Sciatic nerve (tissue), 2 donors: Measurements from ENCODE around the gene ATP1B3. TPM values are rescaled to one million over a fixed set of nuclear protein-coding genes. Genes with fewer than 3 reads are reported as not detected.
"Not testable (repeated sequence)": the region's sequence is repeated elsewhere in the genome, so short reads cannot be mapped to it uniquely, and the experiment has no call there.

ENCODE experiments used
- ATAC-seq: fragments of 200-7000 bp; cut with Tn5 transposase; one replicate; pipeline ENCODE4 v1.9.1; 2020; ENCODE audit warnings: mild to moderate bottlenecking, moderate library complexity
- DNase-seq: peaks from one replicate; pipeline ENCODE4 v3.0.0-alpha.2; 2020; ENCODE audit warnings: low spot score
- intact Hi-C: fragments of 100-400 bp; cut with DNase I; formaldehyde crosslinking; loops from one replicate; pipeline ENCODE4 v1.14.2; 2022
- total RNA-seq: library from RNA; stranded (reverse); fragmentation: NEBNext Ultra II Directional; extraction: Animal tissue kit (Norgen Biotek cat#: 25700); gene quantifications from one replicate; pipeline ENCODE4 v1.2.1, GENCODE V29; 2021
- donor health status: DM: no; HTN: no; CAD: no.
- donor health status: DM: no; HTN: no; CAD: no.

The ATP1B3 gene
- total RNA-seq, 1 donor from 2014 or later = 126 TPM

- DNase-seq = no peak
- ATAC-seq = peak; percentile 60
- intact Hi-C loops = no loop called here
Observed at GRCh38 chr3:141894524-141895176, 18.2 kb downstream of the ATP1B3 start.

GRCh38 chr3:141895731-141896130 is 19.3 kb downstream of the ATP1B3 start:
- intact Hi-C loops = no loop called here
- DNase-seq (no peak), ATAC-seq (no peak)

- intact Hi-C loops = no loop called here
- DNase-seq (no peak), ATAC-seq (no peak)
Observed at GRCh38 chr3:141898908-141899307, 22.5 kb downstream of the ATP1B3 start.

GRCh38 chr3:141900343-141900742 is 23.9 kb downstream of the ATP1B3 start:
- ATAC-seq = no peak
- no peak for DNase-seq
- intact Hi-C loops = no loop called here

GRCh38 chr3:141901914-141902313 is 25.5 kb downstream of the ATP1B3 start:
- ATAC-seq (no peak), DNase-seq (no peak)
- intact Hi-C loops = no loop called here

GRCh38 chr3:141904203-141904602 is 27.8 kb downstream of the ATP1B3 start:
- no peak for ATAC-seq
- no peak for DNase-seq
- intact Hi-C loops = no loop called here

- no peak for DNase-seq
- intact Hi-C loops = no loop called here
- no peak for ATAC-seq
Observed at GRCh38 chr3:141905129-141905528, 28.7 kb downstream of the ATP1B3 start.

GRCh38 chr3:141909408-141909807 is 33.0 kb downstream of the ATP1B3 start:
- intact Hi-C loops = no loop called here
- ATAC-seq (no peak), DNase-seq (no peak)

- DNase-seq, intact Hi-C loops: not testable (repeated sequence)
Observed at GRCh38 chr3:141909986-141910385, 33.5 kb downstream of the ATP1B3 start.

GRCh38 chr3:141913150-141913811 is 36.8 kb downstream of the ATP1B3 start:
- peak; percentile 74 for ATAC-seq
- no peak for DNase-seq
- intact Hi-C loops = no loop called here

More at GRCh38 chr3:141909986-141910385, 33.5 kb downstream of the ATP1B3 start:
- ATAC-seq = not testable (repeated sequence)

- intact Hi-C loops = no loop called here
- DNase-seq = no peak
- ATAC-seq = no peak
Observed at GRCh38 chr3:141914311-141914710, 37.9 kb downstream of the ATP1B3 start.

- no peak for DNase-seq
- intact Hi-C loops = no loop called here
- no peak for ATAC-seq
Observed at GRCh38 chr3:141915016-141915415, 38.6 kb downstream of the ATP1B3 start.

- no peak for ATAC-seq
- DNase-seq = no peak
- intact Hi-C loops = no loop called here
Observed at GRCh38 chr3:141915766-141916165, 39.3 kb downstream of the ATP1B3 start.

- no peak for DNase-seq
- no peak for ATAC-seq
- intact Hi-C loops = no loop called here
Observed at GRCh38 chr3:141920701-141921100, 44.3 kb downstream of the ATP1B3 start.

GRCh38 chr3:141921316-141921715 is 44.9 kb downstream of the ATP1B3 start:
- ATAC-seq = no peak
- intact Hi-C loops = no loop called here
- no peak for DNase-seq

- intact Hi-C loops = not testable (repeated sequence)
Observed at GRCh38 chr3:141925677-141926076, 49.2 kb downstream of the ATP1B3 start.

GRCh38 chr3:141926929-141927328 is 50.5 kb downstream of the ATP1B3 start:
- DNase-seq (no peak), ATAC-seq (peak; percentile 43)
- intact Hi-C loops = no loop called here

More at GRCh38 chr3:141925677-141926076, 49.2 kb downstream of the ATP1B3 start:
- DNase-seq, ATAC-seq: not testable (repeated sequence)

- ATAC-seq (no peak), DNase-seq (no peak)
- intact Hi-C loops = no loop called here
Observed at GRCh38 chr3:141928631-141929270, 52.3 kb downstream of the ATP1B3 start.

GRCh38 chr3:141929341-141929995 is 53.0 kb downstream of the ATP1B3 start:
- ATAC-seq (no peak), DNase-seq (no peak)
- intact Hi-C loops = no loop called here

GRCh38 chr3:141930801-141931200 is 54.4 kb downstream of the ATP1B3 start:
- intact Hi-C loops = no loop called here
- DNase-seq (no peak), ATAC-seq (no peak)
